Measurements from ENCODE around the gene LAMA2.

The LAMA2 gene

DNA sequence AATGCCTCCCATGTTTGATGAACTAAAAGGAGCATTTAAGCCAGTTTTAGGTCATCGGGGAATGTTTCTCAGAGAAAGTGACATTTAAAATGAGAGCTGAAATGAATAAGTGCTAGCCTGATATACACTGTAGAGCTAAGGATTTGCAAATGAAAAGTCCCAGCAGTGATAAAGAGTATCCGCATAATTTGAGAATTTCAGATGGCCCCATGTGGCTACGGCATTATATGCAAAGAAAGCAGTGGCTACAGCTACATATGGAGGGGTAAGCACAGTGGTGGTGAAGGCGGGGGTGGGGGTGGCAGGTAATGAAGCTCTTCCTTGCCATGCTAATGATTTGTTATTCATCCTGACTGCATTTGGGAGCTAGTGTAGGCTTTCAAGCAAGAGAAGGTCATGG lies 455.7 kb downstream of the LAMA2 start:
- TF ChIP-seq MYC (IDR thresholded peaks at IDR 0.05; ENCODE audit: low read depth, low read length) (no peak), POLR2A (IDR thresholded peaks at IDR 0.05; ENCODE audit: extremely low read depth, insufficient read length) (no peak)
- TF ChIP-seq, protein P1, sequence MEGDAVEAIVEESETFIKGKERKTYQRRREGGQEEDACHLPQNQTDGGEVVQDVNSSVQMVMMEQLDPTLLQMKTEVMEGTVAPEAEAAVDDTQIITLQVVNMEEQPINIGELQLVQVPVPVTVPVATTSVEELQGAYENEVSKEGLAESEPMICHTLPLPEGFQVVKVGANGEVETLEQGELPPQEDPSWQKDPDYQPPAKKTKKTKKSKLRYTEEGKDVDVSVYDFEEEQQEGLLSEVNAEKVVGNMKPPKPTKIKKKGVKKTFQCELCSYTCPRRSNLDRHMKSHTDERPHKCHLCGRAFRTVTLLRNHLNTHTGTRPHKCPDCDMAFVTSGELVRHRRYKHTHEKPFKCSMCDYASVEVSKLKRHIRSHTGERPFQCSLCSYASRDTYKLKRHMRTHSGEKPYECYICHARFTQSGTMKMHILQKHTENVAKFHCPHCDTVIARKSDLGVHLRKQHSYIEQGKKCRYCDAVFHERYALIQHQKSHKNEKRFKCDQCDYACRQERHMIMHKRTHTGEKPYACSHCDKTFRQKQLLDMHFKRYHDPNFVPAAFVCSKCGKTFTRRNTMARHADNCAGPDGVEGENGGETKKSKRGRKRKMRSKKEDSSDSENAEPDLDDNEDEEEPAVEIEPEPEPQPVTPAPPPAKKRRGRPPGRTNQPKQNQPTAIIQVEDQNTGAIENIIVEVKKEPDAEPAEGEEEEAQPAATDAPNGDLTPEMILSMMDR (IDR thresholded peaks at IDR 0.05; ENCODE audit: low read depth, low read length) = no peak
- TF ChIP-seq, protein P2, sequence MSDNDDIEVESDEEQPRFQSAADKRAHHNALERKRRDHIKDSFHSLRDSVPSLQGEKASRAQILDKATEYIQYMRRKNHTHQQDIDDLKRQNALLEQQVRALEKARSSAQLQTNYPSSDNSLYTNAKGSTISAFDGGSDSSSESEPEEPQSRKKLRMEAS (IDR thresholded peaks at IDR 0.05; ENCODE audit: low read depth, low read length) = no peak
- DNase-seq (ENCODE audit: low read depth) = no peak

DNA sequence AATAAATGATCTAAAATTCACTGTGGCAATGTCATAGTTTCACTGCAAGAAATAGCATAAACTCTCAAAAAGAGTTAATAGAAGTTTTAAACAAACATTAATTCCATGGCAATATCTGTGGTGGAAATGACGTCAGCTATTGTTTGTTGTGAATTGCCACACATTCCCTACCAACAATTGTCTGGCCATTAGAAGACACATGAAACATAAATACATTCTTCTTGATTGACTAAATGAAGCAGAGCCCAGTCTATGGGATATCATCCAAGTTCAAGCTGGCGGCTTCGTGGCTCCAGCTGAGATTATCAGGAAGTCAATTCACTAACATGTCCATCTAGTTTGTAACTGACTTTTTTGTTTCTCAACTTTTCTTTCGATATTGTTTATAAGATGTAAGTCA lies 458.0 kb downstream of the LAMA2 start:
- no peak for TF ChIP-seq MYC (IDR thresholded peaks at IDR 0.05; ENCODE audit: low read depth, low read length)
- TF ChIP-seq, protein P2 (IDR thresholded peaks at IDR 0.05; ENCODE audit: low read depth, low read length) = no peak
- TF ChIP-seq, protein P1 (IDR thresholded peaks at IDR 0.05; ENCODE audit: low read depth, low read length) = no peak
- no peak for TF ChIP-seq POLR2A (IDR thresholded peaks at IDR 0.05; ENCODE audit: extremely low read depth, insufficient read length)
- no peak for DNase-seq (ENCODE audit: low read depth)
- H3K4me3 ChIP-seq (ENCODE audit: low read depth, low read length) = no peak overlapping the region

More for the DNA sequence above, 455.7 kb downstream of the LAMA2 start:
- H3K4me3 ChIP-seq (ENCODE audit: low read depth, low read length) = no peak overlapping the region

DNA sequence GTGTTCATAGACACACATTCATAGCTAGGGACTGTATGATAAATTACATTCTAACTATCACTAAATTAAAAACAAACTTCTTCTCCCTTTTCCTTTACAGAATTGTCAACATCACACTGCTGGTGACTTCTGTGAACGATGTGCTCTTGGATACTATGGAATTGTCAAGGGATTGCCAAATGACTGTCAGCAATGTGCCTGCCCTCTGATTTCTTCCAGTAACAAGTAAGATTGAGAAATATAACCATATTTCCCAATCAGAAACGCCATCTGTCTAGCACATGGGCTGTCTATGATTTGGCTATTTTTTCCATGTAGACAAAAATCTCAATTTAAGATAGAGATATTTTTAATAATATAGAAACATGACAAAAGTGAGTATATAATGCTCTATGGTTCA lies 459.3 kb downstream of the LAMA2 start:
- H3K4me3 ChIP-seq (ENCODE audit: low read depth, low read length) = no peak overlapping the region
- DNase-seq (ENCODE audit: low read depth) = no peak
- TF ChIP-seq, protein P1 (IDR thresholded peaks at IDR 0.05; ENCODE audit: low read depth, low read length) = no peak
- TF ChIP-seq POLR2A (IDR thresholded peaks at IDR 0.05; ENCODE audit: extremely low read depth, insufficient read length) (no peak), MYC (IDR thresholded peaks at IDR 0.05; ENCODE audit: low read depth, low read length) (no peak)
- TF ChIP-seq, protein P2 (IDR thresholded peaks at IDR 0.05; ENCODE audit: low read depth, low read length) = no peak

DNA sequence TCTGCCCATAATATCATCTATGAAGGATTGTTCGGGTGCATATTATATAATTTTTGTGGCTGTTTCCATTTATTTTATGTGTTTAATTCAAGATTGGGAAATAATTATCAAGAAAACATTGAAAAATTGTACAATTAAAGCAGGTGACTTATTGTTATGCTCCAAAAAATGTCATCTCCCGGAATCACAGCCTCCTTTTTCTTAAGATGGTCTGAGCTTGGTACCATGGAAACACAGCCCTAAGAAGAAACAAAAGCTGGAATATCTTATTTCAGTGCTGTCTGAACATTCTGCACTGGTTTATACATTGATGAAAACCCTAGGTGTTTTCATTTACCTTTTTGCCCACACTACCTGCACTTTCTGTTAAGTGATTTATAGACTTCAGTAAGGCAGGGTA lies 459.9 kb downstream of the LAMA2 start:
- DNase-seq (ENCODE audit: low read depth) = no peak
- no peak overlapping the region for H3K4me3 ChIP-seq (ENCODE audit: low read depth, low read length)
- TF ChIP-seq, protein P2 (IDR thresholded peaks at IDR 0.05; ENCODE audit: low read depth, low read length) = no peak

DNA sequence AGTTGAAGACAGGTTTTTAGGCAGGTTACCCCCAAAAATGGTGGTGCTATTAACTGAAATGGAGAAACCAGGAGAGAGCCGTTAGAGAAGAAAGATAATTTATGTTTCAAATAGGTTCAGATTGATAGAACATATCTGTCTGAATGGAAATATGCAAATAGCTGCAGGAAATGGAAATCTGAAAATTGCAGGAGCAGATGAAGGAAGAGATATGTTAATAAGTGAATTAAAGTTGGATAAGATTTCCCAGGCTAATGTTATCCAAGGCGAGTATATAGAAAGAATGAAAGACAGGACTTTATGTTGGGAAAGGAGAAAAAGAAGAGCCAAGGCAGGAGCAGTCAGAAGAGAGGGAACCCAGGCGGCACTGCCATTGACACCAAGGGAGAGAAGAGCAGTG lies 461.4 kb downstream of the LAMA2 start:
- DNase-seq (ENCODE audit: low read depth) = no peak
- TF ChIP-seq, protein P1 (IDR thresholded peaks at IDR 0.05; ENCODE audit: low read depth, low read length) = no peak
- TF ChIP-seq, protein P2 (IDR thresholded peaks at IDR 0.05; ENCODE audit: low read depth, low read length) = no peak
- TF ChIP-seq MYC (IDR thresholded peaks at IDR 0.05; ENCODE audit: low read depth, low read length) (no peak), POLR2A (IDR thresholded peaks at IDR 0.05; ENCODE audit: extremely low read depth, insufficient read length) (no peak)
- no peak overlapping the region for H3K4me3 ChIP-seq (ENCODE audit: low read depth, low read length)

DNA sequence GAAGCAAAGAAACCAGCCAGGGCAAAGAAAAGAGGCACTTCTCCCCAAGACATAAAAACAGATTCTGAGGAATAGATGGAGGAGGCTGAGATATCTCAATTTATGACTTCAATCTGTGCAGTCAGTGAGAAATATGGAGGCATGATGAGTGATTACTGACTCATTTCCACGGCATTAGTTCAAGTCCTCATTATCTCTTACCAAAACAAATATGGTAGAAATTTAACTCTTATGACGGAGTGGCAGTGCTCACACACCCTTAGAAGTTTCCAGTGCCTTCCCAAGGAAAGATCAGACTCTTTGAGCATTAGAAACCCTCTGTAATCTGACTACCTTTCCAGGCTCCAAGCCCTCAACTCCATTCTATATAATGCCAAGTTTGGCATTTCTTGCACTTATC lies 463.0 kb downstream of the LAMA2 start:
- TF ChIP-seq, protein P2 (IDR thresholded peaks at IDR 0.05; ENCODE audit: low read depth, low read length) = no peak
- TF ChIP-seq POLR2A (IDR thresholded peaks at IDR 0.05; ENCODE audit: extremely low read depth, insufficient read length) (no peak), MYC (IDR thresholded peaks at IDR 0.05; ENCODE audit: low read depth, low read length) (no peak)
- TF ChIP-seq, protein P1 (IDR thresholded peaks at IDR 0.05; ENCODE audit: low read depth, low read length) = no peak
- DNase-seq (ENCODE audit: low read depth) = no peak
- H3K4me3 ChIP-seq (ENCODE audit: low read depth, low read length) = no peak overlapping the region

Data from NB4 (cell line).